ENCODE measurements around the gene DNAI1.
"Not testable (repeated sequence)": the region's sequence is repeated elsewhere in the genome, so short reads cannot be mapped to it uniquely, and the experiment has no call there.

DNAI1 gene

GRCh38 chr9:34521406-34522045 lies 62.9 kb downstream of the DNAI1 start:
- no peak for DNase-seq (ENCODE audit: low read depth)
- H3K4me3 ChIP-seq (ENCODE audit: low read length): no peak overlapping the region
- no peak for TF ChIP-seq CTCF (IDR thresholded peaks at IDR 0.05; ENCODE audit: insufficient read depth, low read depth, low read length, missing control alignments)

GRCh38 chr9:34522091-34522887 lies 63.7 kb downstream of the DNAI1 start:
- no peak for DNase-seq (ENCODE audit: low read depth)
- H3K4me3 ChIP-seq (ENCODE audit: low read length): no peak overlapping the region
- TF ChIP-seq CTCF (IDR thresholded peaks at IDR 0.05; ENCODE audit: insufficient read depth, low read depth, low read length, missing control alignments): no peak

GRCh38 chr9:34522971-34523797 lies 64.6 kb downstream of the DNAI1 start, which contains the start of gene ENHO:
Gene ENHO (minus strand): TSS chr9:34522990. CDS start chr9:34521695, 1,295 bp downstream.
- peak; percentile 89 for DNase-seq (ENCODE audit: low read depth)
- TF ChIP-seq CTCF (IDR thresholded peaks at IDR 0.05; ENCODE audit: insufficient read depth, low read depth, low read length, missing control alignments): no peak
- H3K4me3 ChIP-seq (ENCODE audit: low read length): peak within 1 kb of the TSS; percentile 23

GRCh38 chr9:34524349-34524748 lies 65.7 kb downstream of the DNAI1 start:
- H3K4me3 ChIP-seq (ENCODE audit: low read length): no peak overlapping the region
- no peak for DNase-seq (ENCODE audit: low read depth)
- TF ChIP-seq CTCF (IDR thresholded peaks at IDR 0.05; ENCODE audit: insufficient read depth, low read depth, low read length, missing control alignments): no peak

GRCh38 chr9:34526026-34526425 lies 67.4 kb downstream of the DNAI1 start:
- no peak for TF ChIP-seq CTCF (IDR thresholded peaks at IDR 0.05; ENCODE audit: insufficient read depth, low read depth, low read length, missing control alignments)
- H3K4me3 ChIP-seq (ENCODE audit: low read length): no peak overlapping the region
- DNase-seq (ENCODE audit: low read depth): no peak

- H3K4me3 ChIP-seq (ENCODE audit: low read length); DNase-seq (ENCODE audit: low read depth): not testable (repeated sequence)
These were observed 73.4 kb downstream of the DNAI1 start for GRCh38 chr9:34532041-34532440.

GRCh38 chr9:34536685-34537084 lies 78.1 kb downstream of the DNAI1 start:
- no peak for TF ChIP-seq CTCF (IDR thresholded peaks at IDR 0.05; ENCODE audit: insufficient read depth, low read depth, low read length, missing control alignments)
- no peak overlapping the region for H3K4me3 ChIP-seq (ENCODE audit: low read length)
- no peak for DNase-seq (ENCODE audit: low read depth)
